GM12878 (cell line): ENCODE measurements around the gene ACAT2.
"Not testable (repeated sequence)": the region's sequence is repeated elsewhere in the genome, so short reads cannot be mapped to it uniquely, and the experiment has no call there.

Experiments used
- CBFB ChIP-seq: IDR thresholded peaks from 2 replicates; pipeline ENCODE4 v1.6.1; 2016; ENCODE audit warnings: antibody characterized with exemption, low read depth
- EGR1 ChIP-seq, 2 experiments: IDR thresholded peaks; 1 replicate in 1 of 2; 2 replicates in 1 of 2; pipeline ENCODE4 v1.6.1; 2011 to 2012; ENCODE audit warnings: low read depth in 2 of 2, low read length in 2 of 2, borderline replicate concordance in 1 of 2, mild to moderate bottlenecking in 1 of 2, moderate library complexity in 1 of 2
- EZH2 ChIP-seq: IDR thresholded peaks from 2 replicates; pipeline ENCODE4 v1.6.1; 2012; ENCODE audit warnings: low read depth, mild to moderate bottlenecking, control low read depth, inconsistent platforms, low read length, borderline replicate concordance; ENCODE audit not compliant: control insufficient read depth
- TAF1 ChIP-seq: IDR thresholded peaks from 2 replicates; pipeline ENCODE4 v1.6.1; 2011; ENCODE audit warnings: mild to moderate bottlenecking, low read depth, low read length, borderline replicate concordance
- TARDBP ChIP-seq: IDR thresholded peaks from 2 replicates; pipeline ENCODE4 v1.6.1; 2016; ENCODE audit warnings: borderline replicate concordance
- TF ChIP-seq, protein P1 (sequence below), 3 experiments: IDR thresholded peaks in 2 of 3; conservative IDR thresholded peaks in 1 of 3; 2 replicates each; pipeline ENCODE4 v1.5.1; 2011; ENCODE audit warnings: low read depth in 3 of 3, low read length in 3 of 3, mild to moderate bottlenecking in 3 of 3, control low read depth in 2 of 3, moderate library complexity in 2 of 3, inconsistent platforms in 1 of 3, mixed read lengths in 1 of 3; ENCODE audit not compliant: control insufficient read depth in 2 of 3, insufficient read depth in 1 of 3; ENCODE audit errors: extremely low read depth in 1 of 3

GRCh38 chr6:159725208-159725607 lies 36.6 kb upstream of the ACAT2 start:
- not testable (repeated sequence) for TF ChIP-seq EGR1 (IDR thresholded peaks at IDR 0.05; ENCODE audit: borderline replicate concordance in 1 of 2, low read depth in 2 of 2, low read length in 2 of 2); EZH2; TAF1; TARDBP; CBFB
- TF ChIP-seq, protein P1, sequence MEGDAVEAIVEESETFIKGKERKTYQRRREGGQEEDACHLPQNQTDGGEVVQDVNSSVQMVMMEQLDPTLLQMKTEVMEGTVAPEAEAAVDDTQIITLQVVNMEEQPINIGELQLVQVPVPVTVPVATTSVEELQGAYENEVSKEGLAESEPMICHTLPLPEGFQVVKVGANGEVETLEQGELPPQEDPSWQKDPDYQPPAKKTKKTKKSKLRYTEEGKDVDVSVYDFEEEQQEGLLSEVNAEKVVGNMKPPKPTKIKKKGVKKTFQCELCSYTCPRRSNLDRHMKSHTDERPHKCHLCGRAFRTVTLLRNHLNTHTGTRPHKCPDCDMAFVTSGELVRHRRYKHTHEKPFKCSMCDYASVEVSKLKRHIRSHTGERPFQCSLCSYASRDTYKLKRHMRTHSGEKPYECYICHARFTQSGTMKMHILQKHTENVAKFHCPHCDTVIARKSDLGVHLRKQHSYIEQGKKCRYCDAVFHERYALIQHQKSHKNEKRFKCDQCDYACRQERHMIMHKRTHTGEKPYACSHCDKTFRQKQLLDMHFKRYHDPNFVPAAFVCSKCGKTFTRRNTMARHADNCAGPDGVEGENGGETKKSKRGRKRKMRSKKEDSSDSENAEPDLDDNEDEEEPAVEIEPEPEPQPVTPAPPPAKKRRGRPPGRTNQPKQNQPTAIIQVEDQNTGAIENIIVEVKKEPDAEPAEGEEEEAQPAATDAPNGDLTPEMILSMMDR (IDR thresholded peaks at IDR 0.05 in 2 of 3, conservative IDR thresholded peaks at IDR 0.05 in 1 of 3; ENCODE audit: control insufficient read depth in 2 of 3, extremely low read depth in 1 of 3, insufficient read depth in 1 of 3, low read depth in 3 of 3, low read length in 3 of 3), result not testable (repeated sequence)
